GF-D8 (cell line): Measurements from ENCODE around the gene KIAA0825.

ENCODE experiments used
- DNase-seq: peaks from one replicate; lab custom pipeline; 2025; lab: John Stamatoyannopoulos, UW

The KIAA0825 gene

GRCh38 chr5:94243612-94244011 lies 374.8 kb downstream of the KIAA0825 start:
- DNase-seq = no peak

DNA sequence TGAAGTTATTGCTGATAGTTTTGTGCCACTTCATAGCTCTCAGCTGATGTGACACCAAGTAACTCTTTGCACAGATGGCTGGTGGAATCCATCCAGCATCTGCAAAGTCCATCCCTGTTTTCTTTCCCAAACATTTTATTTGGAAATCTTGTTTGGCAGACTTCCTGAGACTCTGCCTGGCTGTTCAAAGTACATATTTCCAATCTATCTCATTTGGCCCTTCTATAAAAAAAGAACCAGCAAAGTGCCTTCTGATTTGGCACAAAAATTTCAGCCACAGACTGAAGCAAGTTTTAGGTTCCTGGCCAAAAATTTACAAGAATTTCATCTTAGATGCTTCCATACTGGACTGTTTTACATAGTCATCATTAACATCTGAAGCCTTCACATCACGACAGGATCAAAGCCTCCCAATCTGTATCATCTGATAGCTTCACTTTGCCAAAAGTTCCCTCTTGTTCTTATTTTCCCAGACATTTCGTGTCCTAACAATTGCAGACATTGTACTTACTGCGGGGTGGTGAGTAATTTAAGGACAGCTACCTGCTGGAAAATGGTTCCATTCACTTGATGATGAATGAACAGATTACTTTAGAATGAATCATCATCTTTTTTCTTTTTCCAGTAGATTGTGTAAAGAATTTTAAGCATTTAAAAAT lies 377.3 kb downstream of the KIAA0825 start:
- DNase-seq = no peak

GRCh38 chr5:94240596-94240992 lies 377.8 kb downstream of the KIAA0825 start:
- DNase-seq = no peak

DNA sequence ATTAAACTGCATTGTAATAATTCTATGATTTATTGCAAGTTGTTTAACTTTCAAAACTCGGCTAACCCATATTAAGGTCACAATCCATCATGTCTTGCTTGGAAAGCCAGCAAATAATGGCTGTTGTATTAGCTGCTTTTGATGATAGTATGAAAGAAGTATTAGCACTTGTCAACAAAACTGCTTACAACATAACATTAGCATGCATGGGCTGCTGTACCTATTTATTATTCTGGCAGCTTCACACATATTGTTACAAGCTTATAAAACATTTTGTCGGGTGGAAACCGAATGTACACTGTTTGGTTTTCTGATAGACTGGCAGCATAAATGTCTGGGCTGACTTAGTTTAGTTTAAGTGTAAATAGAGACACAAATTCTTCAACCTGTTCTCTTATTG lies 378.3 kb downstream of the KIAA0825 start:
- no peak for DNase-seq

DNA sequence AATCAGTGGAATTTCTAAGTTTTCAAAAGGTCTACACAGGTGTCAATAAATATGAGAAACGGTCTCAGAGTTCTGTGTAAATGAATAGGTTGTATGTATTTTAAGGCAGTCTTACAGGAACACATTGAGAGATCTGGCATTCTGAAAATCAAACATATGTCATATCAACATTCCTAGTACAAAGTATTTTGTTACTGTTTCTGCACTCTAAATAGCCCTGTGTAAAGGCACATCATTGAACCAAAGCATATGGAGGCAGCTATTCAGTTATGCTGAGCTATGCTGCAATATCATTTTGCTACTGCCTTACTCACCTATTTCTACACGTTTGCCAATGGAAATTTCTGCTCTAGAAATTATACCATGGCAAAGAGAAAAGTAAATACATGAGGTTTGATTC lies 379.1 kb downstream of the KIAA0825 start:
- no peak for DNase-seq

- DNase-seq = no peak
These were observed 383.4 kb downstream of the KIAA0825 start for GRCh38 chr5:94234987-94235386.

GRCh38 chr5:94228791-94229190 lies 389.6 kb downstream of the KIAA0825 start:
- no peak for DNase-seq

DNA sequence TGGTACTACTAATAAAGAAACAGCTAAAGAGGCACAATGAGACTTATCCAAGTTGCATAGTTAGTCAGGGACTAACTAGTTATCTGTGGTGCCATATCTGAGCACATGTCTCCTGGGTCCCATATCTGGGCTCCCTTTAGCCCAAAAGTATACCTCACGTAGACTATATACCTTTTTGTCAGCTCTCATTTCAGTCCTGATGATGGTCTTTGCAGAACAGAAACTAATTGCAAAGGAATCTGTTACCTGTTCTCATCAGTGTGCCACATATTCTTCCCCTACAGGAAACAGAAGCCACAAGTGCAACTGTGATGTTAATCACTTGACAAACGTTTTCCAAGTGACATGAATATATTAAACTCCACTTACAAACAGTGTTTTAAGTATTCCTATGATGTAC lies 395.2 kb downstream of the KIAA0825 start:
- DNase-seq = no peak

- no peak for DNase-seq
These were observed 400.0 kb downstream of the KIAA0825 start for GRCh38 chr5:94218374-94218773.

DNA sequence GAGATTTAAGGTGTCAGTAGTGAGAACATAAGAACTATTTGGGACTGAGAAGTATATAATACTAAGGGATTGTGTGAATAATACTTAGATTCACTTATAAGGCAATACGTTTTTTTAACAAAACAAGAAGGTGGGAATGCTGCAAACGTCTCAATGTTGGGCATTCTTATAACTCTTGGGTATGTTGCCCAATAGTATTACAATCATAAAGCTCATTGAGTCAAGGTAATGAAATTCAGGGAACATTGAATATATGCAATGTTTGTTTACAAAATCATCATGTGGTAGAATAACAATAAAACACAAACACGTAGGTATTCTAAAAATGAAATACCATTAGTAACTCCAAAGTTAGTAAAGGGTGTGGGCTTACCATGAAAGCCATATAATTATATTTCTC lies 400.7 kb downstream of the KIAA0825 start:
- DNase-seq = no peak

- DNase-seq = no peak
These were observed 401.2 kb downstream of the KIAA0825 start for GRCh38 chr5:94217216-94217615.

DNA sequence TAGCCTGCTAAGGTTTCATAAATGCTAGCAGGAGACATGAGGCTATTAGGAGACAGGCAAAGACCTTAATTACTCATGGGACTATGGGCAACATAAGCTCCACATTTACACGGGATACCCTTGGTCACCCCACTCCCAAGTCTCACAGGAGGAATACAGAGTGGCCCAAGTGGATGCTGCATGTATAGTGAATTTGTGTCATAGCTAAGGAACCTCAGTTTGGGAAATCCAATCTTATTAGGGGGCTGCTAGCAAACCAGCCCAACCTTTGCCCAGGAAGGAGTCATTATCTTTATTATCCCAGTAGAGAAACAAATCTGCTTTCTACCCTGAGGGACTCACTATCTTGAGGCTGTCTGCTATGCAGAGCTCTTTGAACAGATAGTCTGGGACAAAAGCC lies 405.9 kb downstream of the KIAA0825 start:
- DNase-seq = no peak

DNA sequence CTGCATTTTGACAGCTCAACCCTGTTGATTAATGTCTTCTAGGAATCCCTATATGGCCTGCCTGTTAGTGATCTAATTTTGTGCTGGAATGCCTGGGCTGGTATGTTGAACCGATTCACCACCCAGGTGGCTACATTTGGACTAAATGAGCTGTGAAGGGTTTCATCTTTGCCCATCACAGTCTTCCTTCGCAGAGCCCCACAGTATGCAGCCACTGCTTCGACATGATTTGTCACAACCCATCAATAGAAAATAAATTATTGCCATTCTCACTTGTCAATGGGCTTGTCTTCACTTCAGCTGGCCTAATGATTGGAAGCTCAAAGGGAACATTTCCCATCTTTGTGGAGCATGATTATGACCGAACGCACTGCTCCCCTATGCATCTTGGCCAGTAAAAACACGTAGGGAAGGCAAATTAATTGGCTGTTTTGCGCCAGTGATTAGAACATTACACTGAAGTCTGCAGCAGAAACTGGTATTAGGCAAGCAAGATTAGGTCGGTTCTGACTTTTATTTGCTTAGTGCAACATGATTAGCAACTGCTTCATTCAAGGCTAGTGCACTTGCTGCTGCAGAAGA lies 408.5 kb downstream of the KIAA0825 start:
- no peak for DNase-seq

DNA sequence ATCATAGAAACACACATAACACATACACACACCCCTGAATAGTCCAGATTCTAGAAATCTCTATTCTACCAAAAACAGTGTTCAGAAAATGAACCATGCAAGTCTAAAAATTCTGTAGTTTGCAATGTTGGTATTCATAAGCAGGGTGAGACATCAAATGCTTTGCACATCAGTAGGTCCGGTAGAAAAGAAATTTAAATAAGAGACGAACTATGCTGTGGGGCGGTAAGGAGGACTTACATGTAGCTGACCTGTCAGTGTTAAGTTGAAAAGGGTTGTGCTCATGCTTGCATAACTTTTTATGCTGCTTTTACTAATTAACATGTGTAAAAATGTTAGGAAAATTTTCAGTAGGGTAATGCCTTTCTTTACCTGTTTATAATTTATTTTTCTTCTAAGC lies 409.1 kb downstream of the KIAA0825 start:
- DNase-seq = no peak

GRCh38 chr5:94199566-94199965 lies 418.8 kb downstream of the KIAA0825 start:
- no peak for DNase-seq

DNA sequence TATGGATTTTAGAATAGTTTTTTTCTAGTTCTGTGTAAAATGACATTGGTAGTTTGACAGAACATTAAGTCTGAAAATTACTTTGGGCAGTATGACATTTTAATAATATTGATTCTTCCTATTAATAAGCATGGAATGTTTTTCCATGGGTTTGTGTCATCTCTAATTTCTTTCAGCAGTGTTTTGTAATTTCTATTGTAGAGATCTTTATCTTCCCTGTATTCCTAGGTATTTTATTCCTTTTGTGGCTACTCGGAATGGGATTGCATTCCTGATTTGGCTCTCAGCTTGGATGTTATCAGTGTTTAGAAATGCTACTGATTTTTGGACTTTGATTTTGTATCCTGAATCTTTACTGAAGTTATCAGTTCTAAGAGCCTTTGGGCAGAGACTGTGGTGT lies 420.4 kb downstream of the KIAA0825 start:
- DNase-seq = no peak

DNA sequence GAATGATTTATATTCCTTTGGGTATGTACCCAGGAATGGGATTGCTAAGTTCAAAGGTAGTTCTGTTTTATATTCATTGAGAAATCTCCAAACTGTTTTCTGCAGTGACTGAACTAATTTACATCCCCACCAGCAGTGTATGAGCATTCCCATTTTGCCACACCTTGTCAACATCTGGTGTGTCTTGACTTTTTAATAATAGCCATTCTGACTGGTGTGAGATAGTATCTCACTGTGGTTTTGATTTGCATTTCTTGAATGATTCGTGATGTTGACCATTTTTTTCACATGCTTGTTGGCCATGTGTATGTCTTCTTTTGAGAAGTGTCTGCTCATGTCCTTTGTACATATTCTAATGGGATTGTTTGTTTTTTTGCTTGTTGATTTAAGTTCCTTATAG lies 421.5 kb downstream of the KIAA0825 start:
- DNase-seq = no peak

- DNase-seq = no peak
These were observed 425.6 kb downstream of the KIAA0825 start for GRCh38 chr5:94192658-94193391.

- no peak for DNase-seq
These were observed 426.8 kb downstream of the KIAA0825 start for GRCh38 chr5:94191604-94192003.

DNA sequence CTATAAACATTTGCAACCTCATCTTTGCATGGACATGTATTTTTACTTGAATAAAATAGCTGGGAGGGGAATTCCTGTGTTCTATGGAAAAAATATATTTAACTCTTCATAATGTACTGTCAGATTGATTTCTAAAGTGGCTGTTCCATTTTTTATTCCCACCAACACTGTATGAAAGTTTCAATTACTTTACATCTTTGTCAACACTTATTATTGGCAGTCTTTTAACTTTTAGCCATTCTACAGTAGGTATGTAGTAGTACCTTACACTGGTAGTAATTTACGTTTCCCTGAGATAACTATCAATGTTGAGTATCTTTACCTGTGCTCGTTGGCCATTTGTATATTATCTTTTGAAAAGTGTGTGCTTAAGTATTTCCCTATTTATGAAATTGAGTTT lies 429.7 kb downstream of the KIAA0825 start:
- no peak for DNase-seq

GRCh38 chr5:94184870-94185269 lies 433.5 kb downstream of the KIAA0825 start:
- DNase-seq = no peak

GRCh38 chr5:94181895-94182294 lies 436.5 kb downstream of the KIAA0825 start:
- DNase-seq = no peak

DNA sequence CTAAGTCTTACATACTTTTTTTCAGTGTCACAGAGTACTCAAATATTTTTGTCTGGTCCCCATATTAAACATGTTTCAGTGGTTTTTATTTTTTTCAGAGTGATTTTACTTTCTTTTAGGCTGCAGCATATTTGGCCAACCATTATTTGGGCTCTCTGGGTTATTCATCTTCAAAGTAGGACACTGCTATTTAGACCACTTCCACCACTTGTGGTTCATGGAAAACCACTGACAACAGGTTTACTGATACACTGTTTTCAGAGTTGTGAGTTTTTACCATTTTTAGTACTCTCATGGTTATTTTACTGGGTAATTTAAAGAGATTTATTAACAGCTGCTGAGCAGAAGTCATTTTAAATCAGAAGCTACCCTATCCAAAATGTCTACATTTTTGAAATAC lies 437.6 kb downstream of the KIAA0825 start:
- no peak for DNase-seq

- DNase-seq = no peak
These were observed 442.5 kb downstream of the KIAA0825 start for GRCh38 chr5:94175912-94176311.
